ENCODE results near the gene HOXC13.

Gene HOXC13

DNA sequence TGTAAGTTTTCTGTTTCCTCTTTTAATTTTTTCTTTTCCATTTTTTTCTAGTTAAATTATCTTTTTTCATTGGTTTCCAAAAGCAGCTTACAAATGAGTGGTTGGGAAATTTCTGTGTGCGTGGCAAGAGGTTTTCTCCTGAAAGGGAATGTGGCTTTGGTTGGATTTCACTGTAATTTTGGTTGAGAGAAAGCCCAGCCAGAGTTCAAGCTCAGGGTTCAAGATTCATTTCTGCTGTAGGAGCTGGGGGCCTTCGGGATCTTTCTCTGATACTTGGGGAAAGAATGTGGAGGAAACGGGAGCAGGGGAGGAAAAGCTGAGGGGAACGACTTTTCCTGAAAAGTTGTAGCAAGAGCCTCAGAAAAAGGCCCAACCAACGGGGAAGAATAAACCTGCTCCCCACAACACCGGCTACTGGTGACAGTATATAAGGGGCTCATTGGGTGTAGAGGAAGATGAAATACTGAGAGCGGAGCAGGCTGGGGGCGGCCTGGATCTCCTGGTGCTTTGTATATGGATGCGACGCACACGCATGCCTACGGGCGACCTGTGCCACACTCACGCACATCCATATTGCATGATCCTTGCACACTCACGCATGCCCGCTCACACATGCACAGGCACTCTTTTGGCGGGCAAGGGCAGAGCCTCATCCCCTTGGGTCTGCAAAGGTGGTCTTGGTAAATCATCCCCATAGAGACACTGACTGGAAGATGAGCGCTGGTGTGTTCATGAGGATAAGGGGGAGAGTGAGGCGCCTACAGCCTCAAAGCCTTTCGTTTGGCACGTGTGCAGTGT, 48.3 kb downstream of the HOXC13 start:
- no peak for DNase-seq (ENCODE audit: low spot score)
- no peak for TF ChIP-seq CTCF (IDR thresholded peaks at IDR 0.05; ENCODE audit: extremely low read depth, missing control alignments)

DNA sequence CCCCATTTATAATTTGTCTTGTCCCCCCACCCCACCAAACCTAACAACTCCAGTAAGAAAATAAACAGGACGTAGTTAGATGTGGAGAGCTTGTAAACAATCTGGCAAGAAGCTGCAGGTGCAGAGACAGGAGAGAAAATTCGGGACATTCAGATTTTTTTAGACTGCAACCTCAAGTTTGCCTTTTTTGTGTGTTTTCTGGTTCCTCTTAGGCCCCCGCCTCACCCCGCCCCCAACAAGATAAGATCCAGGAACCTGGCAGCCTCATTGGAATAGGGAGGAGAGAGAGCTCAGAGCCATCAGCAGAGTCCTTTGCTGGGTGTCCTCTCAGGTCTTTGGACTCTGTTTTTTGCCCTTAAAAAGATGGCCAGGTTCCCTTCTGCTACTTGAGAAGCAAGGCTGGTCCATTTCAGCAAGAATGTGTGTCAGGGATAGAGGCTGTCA, 49.2 kb downstream of the HOXC13 start:
- TF ChIP-seq CTCF (IDR thresholded peaks at IDR 0.05; ENCODE audit: extremely low read depth, missing control alignments) = no peak
- DNase-seq (ENCODE audit: low spot score) = no peak

GRCh38 chr12:53988541-53989226, 50.1 kb downstream of the HOXC13 start:
- TF ChIP-seq CTCF (IDR thresholded peaks at IDR 0.05; ENCODE audit: extremely low read depth, missing control alignments) = no peak
- DNase-seq (ENCODE audit: low spot score) = no peak

- peak; percentile 80 for DNase-seq (ENCODE audit: low spot score)
- TF ChIP-seq CTCF (IDR thresholded peaks at IDR 0.05; ENCODE audit: extremely low read depth, missing control alignments) = peak; percentile 54
Observed at GRCh38 chr12:53989227-53990113, 50.8 kb downstream of the HOXC13 start.

GRCh38 chr12:53990311-53991076, 51.9 kb downstream of the HOXC13 start:
- no peak for TF ChIP-seq CTCF (IDR thresholded peaks at IDR 0.05; ENCODE audit: extremely low read depth, missing control alignments)
- no peak for DNase-seq (ENCODE audit: low spot score)

GRCh38 chr12:53991077-53991460, 52.4 kb downstream of the HOXC13 start:
- no peak for DNase-seq (ENCODE audit: low spot score)
- no peak for TF ChIP-seq CTCF (IDR thresholded peaks at IDR 0.05; ENCODE audit: extremely low read depth, missing control alignments)
